Loucy (cell line): ENCODE data around the gene EVI5.

Experiments
- CTCF ChIP-seq: fragments of 200-600 bp; sonication (generic); conservative IDR thresholded peaks from 2 replicates; pipeline ENCODE4 v1.5.1; 2014; ENCODE audit warnings: mild to moderate bottlenecking, antibody characterized with exemption, low read length
- EZH2phosphoT487 ChIP-seq: fragments of 200-600 bp; IDR thresholded peaks from 2 replicates; pipeline ENCODE4 v1.6.1; 2018; ENCODE audit warnings: antibody characterized with exemption, mild to moderate bottlenecking, moderate library complexity, borderline replicate concordance

GRCh38 chr1:92500552-92500951 lies 284.4 kb downstream of the EVI5 start:
- TF ChIP-seq CTCF (no peak), EZH2phosphoT487 (no peak)
